Measurements from ENCODE around the gene PSME3IP1. TPM values are rescaled to one million over a fixed set of nuclear protein-coding genes. Genes with fewer than 3 reads are reported as not detected.

The PSME3IP1 gene
- polyA plus RNA-seq, 1 donor (not counting 4 experiments of a cell fraction or from before 2014, with no cell fraction given), result 75.7 TPM

DNA sequence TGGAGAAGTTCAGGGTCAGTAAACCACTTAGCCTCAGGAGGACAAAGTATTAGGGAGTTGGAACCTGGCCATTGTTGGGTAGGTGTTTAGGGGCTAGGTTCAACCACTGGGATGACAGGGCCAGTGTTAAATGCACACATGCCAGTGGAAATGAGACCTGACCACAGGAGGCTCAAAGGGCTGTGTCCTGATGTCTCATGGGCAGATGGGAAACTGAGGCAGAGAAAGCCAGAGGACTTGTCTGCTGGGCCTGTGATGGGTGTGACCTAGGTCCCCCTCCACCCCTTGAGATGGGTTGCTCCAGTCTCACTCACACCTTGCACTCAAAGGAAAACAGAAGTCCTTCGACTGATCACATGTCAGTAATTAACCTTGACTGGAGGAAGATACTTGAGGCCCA lies 77.4 kb downstream of the PSME3IP1 start:
- Histone ChIP-seq H3K9me3 (ENCODE audit: control insufficient read depth, low read depth, low read length) (no peaks in the 10 kb centered on the region), H3K9me1 (ENCODE audit: control insufficient read depth, extremely low read depth, insufficient read depth, low read length) (no peaks in the 10 kb centered on the region), H3K4me2 (ENCODE audit: control insufficient read depth, extremely low read depth, insufficient read depth, low read depth, low read length) (no peak overlapping the region), H3K4me3 (ENCODE audit: control insufficient read depth in 2 of 3, extremely low read depth in 1 of 3, insufficient read depth in 2 of 3, low read depth in 1 of 3, low read length in 3 of 3) (no peak overlapping the region), H3K36me3 (ENCODE audit: control insufficient read depth in 2 of 2, extremely low read depth in 1 of 2, insufficient read depth in 2 of 2, low read length in 2 of 2) (no peaks in the 10 kb centered on the region), H4K20me1 (ENCODE audit: control insufficient read depth, extremely low read depth, insufficient read depth, low read length) (no peaks in the 10 kb centered on the region), H3K4me1 (ENCODE audit: control insufficient read depth, extremely low read depth, insufficient read depth, low read length) (no peaks in the 10 kb centered on the region), H3K79me2 (ENCODE audit: control insufficient read depth, insufficient read depth, low read length) (no peaks in the 10 kb centered on the region), H3K27ac (ENCODE audit: control insufficient read depth, insufficient read depth, low read length) (no peak overlapping the region), H3K27me3 (ENCODE audit: control insufficient read depth, extremely low read depth, insufficient read depth, low read length) (no peaks in the 10 kb centered on the region), H2AFZ (ENCODE audit: control insufficient read depth, low read length) (no peak overlapping the region), H3K9ac (ENCODE audit: control insufficient read depth, extremely low read depth, insufficient read depth, low read length) (no peak overlapping the region)
- DNase-seq (ENCODE audit: low read depth, low spot score), result no peak
- no peak for FAIRE-seq
- TF ChIP-seq, protein P1, sequence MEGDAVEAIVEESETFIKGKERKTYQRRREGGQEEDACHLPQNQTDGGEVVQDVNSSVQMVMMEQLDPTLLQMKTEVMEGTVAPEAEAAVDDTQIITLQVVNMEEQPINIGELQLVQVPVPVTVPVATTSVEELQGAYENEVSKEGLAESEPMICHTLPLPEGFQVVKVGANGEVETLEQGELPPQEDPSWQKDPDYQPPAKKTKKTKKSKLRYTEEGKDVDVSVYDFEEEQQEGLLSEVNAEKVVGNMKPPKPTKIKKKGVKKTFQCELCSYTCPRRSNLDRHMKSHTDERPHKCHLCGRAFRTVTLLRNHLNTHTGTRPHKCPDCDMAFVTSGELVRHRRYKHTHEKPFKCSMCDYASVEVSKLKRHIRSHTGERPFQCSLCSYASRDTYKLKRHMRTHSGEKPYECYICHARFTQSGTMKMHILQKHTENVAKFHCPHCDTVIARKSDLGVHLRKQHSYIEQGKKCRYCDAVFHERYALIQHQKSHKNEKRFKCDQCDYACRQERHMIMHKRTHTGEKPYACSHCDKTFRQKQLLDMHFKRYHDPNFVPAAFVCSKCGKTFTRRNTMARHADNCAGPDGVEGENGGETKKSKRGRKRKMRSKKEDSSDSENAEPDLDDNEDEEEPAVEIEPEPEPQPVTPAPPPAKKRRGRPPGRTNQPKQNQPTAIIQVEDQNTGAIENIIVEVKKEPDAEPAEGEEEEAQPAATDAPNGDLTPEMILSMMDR (optimal IDR thresholded peaks at IDR 0.05 in 1 of 3, IDR thresholded peaks at IDR 0.05 in 1 of 3, conservative IDR thresholded peaks at IDR 0.05 in 1 of 3; ENCODE audit: extremely low read depth in 1 of 3, insufficient read depth in 2 of 3, low read length in 3 of 3), result no peak
- TF ChIP-seq EZH2 (IDR thresholded peaks at IDR 0.05; ENCODE audit: low read length), result no peak
- dilution Hi-C loops (cut with MboI; ENCODE audit: extremely low pct_ligation_motif_present, low sequenced_read_pairs), result no loop called here

DNA sequence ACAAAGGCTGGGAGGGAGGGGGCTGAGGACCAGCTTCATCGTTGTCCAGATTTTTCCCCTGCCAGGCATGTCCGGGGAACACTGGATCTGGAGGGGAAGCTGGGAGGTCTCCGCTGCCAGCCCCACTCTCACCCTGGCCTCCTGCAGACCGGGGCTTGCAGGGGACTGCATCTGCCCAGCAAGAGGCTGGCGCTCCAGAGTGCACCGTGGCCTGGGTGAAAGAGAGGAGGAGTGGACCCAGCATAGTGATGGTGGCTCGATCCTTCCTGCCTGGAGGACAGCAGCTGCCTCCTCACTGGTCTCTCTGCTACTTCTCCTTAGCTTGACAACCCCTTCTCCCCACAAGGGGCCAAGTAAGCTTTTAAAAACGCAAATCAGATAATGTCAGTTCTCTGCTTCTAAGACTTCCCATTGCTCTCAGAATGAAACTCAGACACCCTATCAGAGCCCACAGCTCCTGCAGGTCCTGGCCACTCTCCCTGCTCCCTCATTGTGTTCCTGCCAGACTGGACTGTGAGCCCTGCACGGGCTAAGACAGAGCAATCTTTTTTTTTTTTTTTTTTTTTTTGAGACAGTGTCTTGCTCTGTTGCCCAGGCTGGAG lies 78.4 kb downstream of the PSME3IP1 start:
- H2AFZ ChIP-seq (ENCODE audit: control insufficient read depth, low read length), result no peak overlapping the region
- dilution Hi-C loops (cut with MboI; ENCODE audit: extremely low pct_ligation_motif_present, low sequenced_read_pairs), result no loop called here
- H3K4me3 ChIP-seq (ENCODE audit: control insufficient read depth in 2 of 3, extremely low read depth in 1 of 3, insufficient read depth in 2 of 3, low read depth in 1 of 3, low read length in 3 of 3), result no peak overlapping the region
- DNase-seq (ENCODE audit: low read depth, low spot score) (no peak), FAIRE-seq (no peak)
- H3K36me3 ChIP-seq (ENCODE audit: control insufficient read depth in 2 of 2, extremely low read depth in 1 of 2, insufficient read depth in 2 of 2, low read length in 2 of 2), result no peaks in the 10 kb centered on the region
- H3K27me3 ChIP-seq (ENCODE audit: control insufficient read depth, extremely low read depth, insufficient read depth, low read length), result no peaks in the 10 kb centered on the region
- no peak overlapping the region for H3K9ac ChIP-seq (ENCODE audit: control insufficient read depth, extremely low read depth, insufficient read depth, low read length)
- H4K20me1 ChIP-seq (ENCODE audit: control insufficient read depth, extremely low read depth, insufficient read depth, low read length), result no peaks in the 10 kb centered on the region
- no peaks in the 10 kb centered on the region for H3K79me2 ChIP-seq (ENCODE audit: control insufficient read depth, insufficient read depth, low read length)
- H3K4me2 ChIP-seq (ENCODE audit: control insufficient read depth, extremely low read depth, insufficient read depth, low read depth, low read length), result no peak overlapping the region
- TF ChIP-seq EZH2 (IDR thresholded peaks at IDR 0.05; ENCODE audit: low read length), result no peak
- TF ChIP-seq, protein P1 (optimal IDR thresholded peaks at IDR 0.05 in 1 of 3, IDR thresholded peaks at IDR 0.05 in 1 of 3, conservative IDR thresholded peaks at IDR 0.05 in 1 of 3; ENCODE audit: extremely low read depth in 1 of 3, insufficient read depth in 2 of 3, low read length in 3 of 3), result no peak
- no peaks in the 10 kb centered on the region for H3K4me1 ChIP-seq (ENCODE audit: control insufficient read depth, extremely low read depth, insufficient read depth, low read length)
- no peak overlapping the region for H3K27ac ChIP-seq (ENCODE audit: control insufficient read depth, insufficient read depth, low read length)
- no peaks in the 10 kb centered on the region for H3K9me1 ChIP-seq (ENCODE audit: control insufficient read depth, extremely low read depth, insufficient read depth, low read length)
- no peaks in the 10 kb centered on the region for H3K9me3 ChIP-seq (ENCODE audit: control insufficient read depth, low read depth, low read length)
